GM23338 (cell line): Measurements from ENCODE around the gene FMN1. TPM values are rescaled to one million over a fixed set of nuclear protein-coding genes. Genes with fewer than 3 reads are reported as not detected.

Experiments used
- ATAC-seq: fragments of 200-7000 bp; cut with Tn5 transposase; 3 replicates; pipeline ENCODE4 v1.9.1; 2020
- DNase-seq: peaks from one replicate; pipeline ENCODE4 v3.0.0-alpha.2; 2015; ENCODE audit warnings: low spot score
- H2AFZ ChIP-seq: fragments of 200-600 bp; sonication (generic); 2 replicates; pipeline ENCODE4 v1.8.0; 2016; ENCODE audit warnings: antibody characterized with exemption, mild to moderate bottlenecking, moderate library complexity
- H3F3A ChIP-seq: fragments of 200-600 bp; sonication (generic); replicated peaks from 2 replicates; pipeline ENCODE4 v1.8.0; 2017; ENCODE audit warnings: antibody characterized with exemption, mixed run types, low read depth
- H3K27ac ChIP-seq: fragments of 200-600 bp; sonication (generic); 2 replicates; pipeline ENCODE4 v1.6.1; 2016; ENCODE audit warnings: low read depth
- H3K27me3 ChIP-seq: fragments of 200-600 bp; sonication (generic); 2 replicates; pipeline ENCODE4 v1.8.0; 2016; ENCODE audit warnings: mild to moderate bottlenecking, mixed run types, moderate library complexity; ENCODE audit not compliant: insufficient read depth
- H3K36me3 ChIP-seq: fragments of 200-600 bp; sonication (generic); 2 replicates; pipeline ENCODE4 v1.8.0; 2016; ENCODE audit warnings: mild to moderate bottlenecking; ENCODE audit not compliant: insufficient read depth
- H3K4me1 ChIP-seq: fragments of 200-600 bp; sonication (generic); 2 replicates; pipeline ENCODE4 v1.8.0; 2016; ENCODE audit warnings: mild to moderate bottlenecking, moderate library complexity; ENCODE audit not compliant: insufficient read depth
- H3K4me2 ChIP-seq: fragments of 200-600 bp; sonication (generic); 2 replicates; pipeline ENCODE4 v1.7.1; 2017; ENCODE audit warnings: mixed run types
- H3K4me3 ChIP-seq: fragments of 200-600 bp; sonication (generic); 2 replicates; pipeline ENCODE4 v1.6.1; 2016; ENCODE audit warnings: mixed run types
- H3K79me2 ChIP-seq: fragments of 200-600 bp; sonication (generic); replicated peaks from 2 replicates; pipeline ENCODE4 v1.8.0; 2017; ENCODE audit warnings: mild to moderate bottlenecking; ENCODE audit not compliant: insufficient read depth
- H3K9me2 ChIP-seq: fragments of 200-600 bp; sonication (generic); 2 replicates; pipeline ENCODE4 v1.8.0; 2017; ENCODE audit not compliant: insufficient read depth
- H4K20me1 ChIP-seq: fragments of 200-600 bp; sonication (generic); replicated peaks from 2 replicates; pipeline ENCODE4 v1.8.0; 2017; ENCODE audit warnings: mild to moderate bottlenecking; ENCODE audit not compliant: insufficient read depth
- H3K27ac Mint-ChIP-seq: 2 replicates; pipeline ENCODE4 v1.8.0; 2020; ENCODE audit warnings: inconsistent platforms, mild to moderate bottlenecking, moderate library complexity, mixed read lengths
- H3K27me3 Mint-ChIP-seq: 3 replicates; pipeline ENCODE4 v1.8.0; 2022; ENCODE audit warnings: low read depth, mild to moderate bottlenecking, moderate library complexity, mixed read lengths, inconsistent platforms; ENCODE audit not compliant: insufficient read depth, poor library complexity
- H3K36me3 Mint-ChIP-seq: 3 replicates; pipeline ENCODE4 v1.8.0; 2021; ENCODE audit warnings: low read depth, mild to moderate bottlenecking, inconsistent platforms, moderate library complexity, mixed read lengths
- H3K4me1 Mint-ChIP-seq: 3 replicates; pipeline ENCODE4 v1.8.0; 2020; ENCODE audit warnings: mild to moderate bottlenecking, inconsistent platforms, mixed read lengths
- H3K4me3 Mint-ChIP-seq: 3 replicates; pipeline ENCODE4 v1.8.0; 2021; ENCODE audit warnings: moderate library complexity, mild to moderate bottlenecking, inconsistent platforms, mixed read lengths
- H3K9me3 Mint-ChIP-seq: 3 replicates; pipeline ENCODE4 v1.8.0; 2020; ENCODE audit warnings: moderate library complexity, mild to moderate bottlenecking, inconsistent platforms, mixed read lengths
- CREB1 ChIP-seq: fragments of 250-450 bp; sonication (Bioruptor Pico); IDR thresholded peaks from 2 replicates; pipeline ENCODE4 v1.5.0; 2020; ENCODE audit warnings: low read depth, mild to moderate bottlenecking, moderate library complexity
- EZH2 ChIP-seq: fragments of 200-600 bp; sonication (generic); IDR thresholded peaks from one replicate; pipeline ENCODE4 v1.8.0; 2017; ENCODE audit warnings: antibody characterized with exemption, mild to moderate bottlenecking, low read depth; ENCODE audit not compliant: unreplicated experiment
- EZH2phosphoT487 ChIP-seq: fragments of 200-600 bp; sonication (generic); IDR thresholded peaks from one replicate; pipeline ENCODE4 v1.8.1; 2018; ENCODE audit warnings: antibody characterized with exemption; ENCODE audit not compliant: unreplicated experiment
- JUNB ChIP-seq: IDR thresholded peaks from one replicate; pipeline ENCODE4 v1.6.1; 2016; ENCODE audit warnings: antibody characterized with exemption; ENCODE audit not compliant: unreplicated experiment
- NANOG ChIP-seq: IDR thresholded peaks from 2 replicates; pipeline ENCODE4 v1.6.1; 2016; ENCODE audit warnings: antibody characterized with exemption, borderline replicate concordance
- POLR2AphosphoS5 ChIP-seq: IDR thresholded peaks from 2 replicates; pipeline ENCODE4 v1.6.1; 2016; ENCODE audit warnings: antibody characterized with exemption, low read depth
- STAT1 ChIP-seq: IDR thresholded peaks from one replicate; pipeline ENCODE4 v1.6.1; 2016; ENCODE audit warnings: antibody characterized with exemption; ENCODE audit not compliant: unreplicated experiment
- ZNF114 ChIP-seq: fragments of 250-450 bp; sonication (Bioruptor Pico); IDR thresholded peaks from 2 replicates; pipeline ENCODE4 v1.5.0; 2020; ENCODE audit warnings: mild to moderate bottlenecking, moderate library complexity
- ZNF331 ChIP-seq: fragments of 250-450 bp; sonication (Bioruptor Pico); IDR thresholded peaks from 2 replicates; pipeline ENCODE4 v1.5.0; 2020; ENCODE audit warnings: low read depth, mild to moderate bottlenecking, moderate library complexity
- polyA plus RNA-seq: library from polyadenylated mRNA; unstranded; fragments of >200 nt; fragmentation: Nextera tagmentation; extraction: Ambion mirVana; gene quantifications from 2 replicates; pipeline ENCODE4 v1.2.1, GENCODE V29; 2016
- total RNA-seq: library from RNA; depleted of rRNA; stranded (reverse); fragments of >200 nt; shearing (Covaris generic); gene quantifications from 2 replicates; pipeline ENCODE4 v1.2.3, GENCODE V29; 2014
- TF ChIP-seq, protein P1 (sequence below): IDR thresholded peaks from one replicate; pipeline ENCODE4 v1.6.1; 2018; ENCODE audit warnings: antibody characterized with exemption; ENCODE audit not compliant: unreplicated experiment
- TF ChIP-seq, protein P2 (sequence below): fragments of 250-450 bp; sonication (Bioruptor Pico); IDR thresholded peaks from 2 replicates; pipeline ENCODE4 v1.5.0; 2020; ENCODE audit warnings: mild to moderate bottlenecking, moderate library complexity
- TF ChIP-seq, protein P3 (sequence below), 2 experiments: fragments of 200-600 bp in 1 of 2; sonication (generic) in 1 of 2; conservative IDR thresholded peaks; 2 replicates each; pipeline versions ENCODE4 v1.5.1 to v1.6.1; 2016 to 2017; ENCODE audit warnings: antibody characterized with exemption in 2 of 2, low read depth in 2 of 2, mild to moderate bottlenecking in 2 of 2, moderate library complexity in 1 of 2
- TF ChIP-seq, protein P4 (sequence below): IDR thresholded peaks from 2 replicates; pipeline ENCODE4 v1.6.1; 2016; ENCODE audit warnings: antibody characterized with exemption

FMN1 gene
- total and polyA plus RNA-seq, 2 experiments from 2014 or later: 1.2 to 1.6 TPM

DNA sequence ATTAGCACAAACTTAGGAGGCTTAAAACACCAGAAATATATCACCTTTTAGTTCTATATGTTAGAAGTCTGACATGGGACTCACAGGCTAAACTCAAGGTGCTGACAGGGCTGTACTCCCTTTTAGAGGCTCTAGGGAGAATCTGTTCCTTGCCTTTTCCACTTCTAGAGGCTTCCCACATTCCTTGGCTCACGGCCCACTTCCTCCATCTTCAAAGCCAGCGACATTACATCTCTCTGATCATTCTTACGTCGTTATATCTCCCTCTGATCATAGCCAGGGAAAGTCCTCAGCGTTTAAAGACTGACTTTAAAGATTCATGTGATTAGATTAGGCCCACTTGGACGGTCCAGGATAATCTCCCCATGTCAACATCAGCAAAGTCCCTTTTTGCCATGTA is 310.4 kb downstream of the FMN1 start:
- Histone ChIP-seq H3K36me3 (no peaks in the 10 kb centered on the region), H3K27me3 (no peaks in the 10 kb centered on the region), H3K79me2 (no peaks in the 10 kb centered on the region), H4K20me1 (no peaks in the 10 kb centered on the region), H3F3A (no peaks in the 10 kb centered on the region), H2AFZ (no peak overlapping the region), H3K4me1 (peaks cover 12% of the 10 kb centered on the region; the same call in 1 of the 2 replicates), H3K4me2 (no peak overlapping the region), H3K4me3 (no peak overlapping the region), H3K27ac (no peak overlapping the region), H3K9me2 (0 out of 2 replicates have a peak, but pooled peaks cover 3% of the 10 kb centered on the region)
- DNase-seq: no peak
- H3K27ac Mint-ChIP-seq: no peak overlapping the region
- H3K4me3 Mint-ChIP-seq: no peak overlapping the region
- no peaks in the 10 kb centered on the region for H3K36me3 Mint-ChIP-seq
- H3K9me3 Mint-ChIP-seq: no peaks in the 10 kb centered on the region
- H3K27me3 Mint-ChIP-seq: peaks cover 3% of the 10 kb centered on the region
- ATAC-seq: no peak
- H3K4me1 Mint-ChIP-seq: peaks cover 15% of the 10 kb centered on the region; the same call in 2 of the 3 replicates
- TF ChIP-seq CREB1 (CRISPR knock-in tag) (no peak), STAT1 (no peak), EZH2 (no peak), POLR2AphosphoS5 (no peak), NANOG (no peak), JUNB (no peak), EZH2phosphoT487 (no peak), ZNF114 (CRISPR knock-in tag) (no peak), ZNF331 (CRISPR knock-in tag) (no peak)
- TF ChIP-seq, protein P1, sequence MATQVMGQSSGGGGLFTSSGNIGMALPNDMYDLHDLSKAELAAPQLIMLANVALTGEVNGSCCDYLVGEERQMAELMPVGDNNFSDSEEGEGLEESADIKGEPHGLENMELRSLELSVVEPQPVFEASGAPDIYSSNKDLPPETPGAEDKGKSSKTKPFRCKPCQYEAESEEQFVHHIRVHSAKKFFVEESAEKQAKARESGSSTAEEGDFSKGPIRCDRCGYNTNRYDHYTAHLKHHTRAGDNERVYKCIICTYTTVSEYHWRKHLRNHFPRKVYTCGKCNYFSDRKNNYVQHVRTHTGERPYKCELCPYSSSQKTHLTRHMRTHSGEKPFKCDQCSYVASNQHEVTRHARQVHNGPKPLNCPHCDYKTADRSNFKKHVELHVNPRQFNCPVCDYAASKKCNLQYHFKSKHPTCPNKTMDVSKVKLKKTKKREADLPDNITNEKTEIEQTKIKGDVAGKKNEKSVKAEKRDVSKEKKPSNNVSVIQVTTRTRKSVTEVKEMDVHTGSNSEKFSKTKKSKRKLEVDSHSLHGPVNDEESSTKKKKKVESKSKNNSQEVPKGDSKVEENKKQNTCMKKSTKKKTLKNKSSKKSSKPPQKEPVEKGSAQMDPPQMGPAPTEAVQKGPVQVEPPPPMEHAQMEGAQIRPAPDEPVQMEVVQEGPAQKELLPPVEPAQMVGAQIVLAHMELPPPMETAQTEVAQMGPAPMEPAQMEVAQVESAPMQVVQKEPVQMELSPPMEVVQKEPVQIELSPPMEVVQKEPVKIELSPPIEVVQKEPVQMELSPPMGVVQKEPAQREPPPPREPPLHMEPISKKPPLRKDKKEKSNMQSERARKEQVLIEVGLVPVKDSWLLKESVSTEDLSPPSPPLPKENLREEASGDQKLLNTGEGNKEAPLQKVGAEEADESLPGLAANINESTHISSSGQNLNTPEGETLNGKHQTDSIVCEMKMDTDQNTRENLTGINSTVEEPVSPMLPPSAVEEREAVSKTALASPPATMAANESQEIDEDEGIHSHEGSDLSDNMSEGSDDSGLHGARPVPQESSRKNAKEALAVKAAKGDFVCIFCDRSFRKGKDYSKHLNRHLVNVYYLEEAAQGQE: no peak
- TF ChIP-seq, protein P2, sequence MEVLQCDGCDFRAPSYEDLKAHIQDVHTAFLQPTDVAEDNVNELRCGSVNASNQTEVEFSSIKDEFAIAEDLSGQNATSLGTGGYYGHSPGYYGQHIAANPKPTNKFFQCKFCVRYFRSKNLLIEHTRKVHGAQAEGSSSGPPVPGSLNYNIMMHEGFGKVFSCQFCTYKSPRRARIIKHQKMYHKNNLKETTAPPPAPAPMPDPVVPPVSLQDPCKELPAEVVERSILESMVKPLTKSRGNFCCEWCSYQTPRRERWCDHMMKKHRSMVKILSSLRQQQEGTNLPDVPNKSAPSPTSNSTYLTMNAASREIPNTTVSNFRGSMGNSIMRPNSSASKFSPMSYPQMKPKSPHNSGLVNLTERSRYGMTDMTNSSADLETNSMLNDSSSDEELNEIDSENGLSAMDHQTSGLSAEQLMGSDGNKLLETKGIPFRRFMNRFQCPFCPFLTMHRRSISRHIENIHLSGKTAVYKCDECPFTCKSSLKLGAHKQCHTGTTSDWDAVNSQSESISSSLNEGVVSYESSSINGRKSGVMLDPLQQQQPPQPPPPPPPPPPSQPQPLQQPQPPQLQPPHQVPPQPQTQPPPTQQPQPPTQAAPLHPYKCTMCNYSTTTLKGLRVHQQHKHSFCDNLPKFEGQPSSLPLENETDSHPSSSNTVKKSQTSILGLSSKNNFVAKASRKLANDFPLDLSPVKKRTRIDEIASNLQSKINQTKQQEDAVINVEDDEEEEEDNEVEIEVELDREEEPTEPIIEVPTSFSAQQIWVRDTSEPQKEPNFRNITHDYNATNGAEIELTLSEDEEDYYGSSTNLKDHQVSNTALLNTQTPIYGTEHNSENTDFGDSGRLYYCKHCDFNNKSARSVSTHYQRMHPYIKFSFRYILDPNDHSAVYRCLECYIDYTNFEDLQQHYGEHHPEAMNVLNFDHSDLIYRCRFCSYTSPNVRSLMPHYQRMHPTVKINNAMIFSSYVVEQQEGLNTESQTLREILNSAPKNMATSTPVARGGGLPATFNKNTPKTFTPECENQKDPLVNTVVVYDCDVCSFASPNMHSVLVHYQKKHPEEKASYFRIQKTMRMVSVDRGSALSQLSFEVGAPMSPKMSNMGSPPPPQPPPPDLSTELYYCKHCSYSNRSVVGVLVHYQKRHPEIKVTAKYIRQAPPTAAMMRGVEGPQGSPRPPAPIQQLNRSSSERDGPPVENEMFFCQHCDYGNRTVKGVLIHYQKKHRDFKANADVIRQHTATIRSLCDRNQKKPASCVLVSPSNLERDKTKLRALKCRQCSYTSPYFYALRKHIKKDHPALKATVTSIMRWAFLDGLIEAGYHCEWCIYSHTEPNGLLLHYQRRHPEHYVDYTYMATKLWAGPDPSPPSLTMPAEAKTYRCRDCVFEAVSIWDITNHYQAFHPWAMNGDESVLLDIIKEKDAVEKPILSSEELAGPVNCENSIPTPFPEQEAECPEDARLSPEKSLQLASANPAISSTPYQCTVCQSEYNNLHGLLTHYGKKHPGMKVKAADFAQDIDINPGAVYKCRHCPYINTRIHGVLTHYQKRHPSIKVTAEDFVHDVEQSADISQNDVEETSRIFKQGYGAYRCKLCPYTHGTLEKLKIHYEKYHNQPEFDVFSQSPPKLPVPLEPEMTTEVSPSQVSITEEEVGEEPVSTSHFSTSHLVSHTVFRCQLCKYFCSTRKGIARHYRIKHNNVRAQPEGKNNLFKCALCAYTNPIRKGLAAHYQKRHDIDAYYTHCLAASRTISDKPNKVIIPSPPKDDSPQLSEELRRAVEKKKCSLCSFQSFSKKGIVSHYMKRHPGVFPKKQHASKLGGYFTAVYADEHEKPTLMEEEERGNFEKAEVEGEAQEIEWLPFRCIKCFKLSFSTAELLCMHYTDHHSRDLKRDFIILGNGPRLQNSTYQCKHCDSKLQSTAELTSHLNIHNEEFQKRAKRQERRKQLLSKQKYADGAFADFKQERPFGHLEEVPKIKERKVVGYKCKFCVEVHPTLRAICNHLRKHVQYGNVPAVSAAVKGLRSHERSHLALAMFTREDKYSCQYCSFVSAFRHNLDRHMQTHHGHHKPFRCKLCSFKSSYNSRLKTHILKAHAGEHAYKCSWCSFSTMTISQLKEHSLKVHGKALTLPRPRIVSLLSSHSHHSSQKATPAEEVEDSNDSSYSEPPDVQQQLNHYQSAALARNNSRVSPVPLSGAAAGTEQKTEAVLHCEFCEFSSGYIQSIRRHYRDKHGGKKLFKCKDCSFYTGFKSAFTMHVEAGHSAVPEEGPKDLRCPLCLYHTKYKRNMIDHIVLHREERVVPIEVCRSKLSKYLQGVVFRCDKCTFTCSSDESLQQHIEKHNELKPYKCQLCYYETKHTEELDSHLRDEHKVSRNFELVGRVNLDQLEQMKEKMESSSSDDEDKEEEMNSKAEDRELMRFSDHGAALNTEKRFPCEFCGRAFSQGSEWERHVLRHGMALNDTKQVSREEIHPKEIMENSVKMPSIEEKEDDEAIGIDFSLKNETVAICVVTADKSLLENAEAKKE (CRISPR knock-in tag): no peak
- TF ChIP-seq, protein P3, sequence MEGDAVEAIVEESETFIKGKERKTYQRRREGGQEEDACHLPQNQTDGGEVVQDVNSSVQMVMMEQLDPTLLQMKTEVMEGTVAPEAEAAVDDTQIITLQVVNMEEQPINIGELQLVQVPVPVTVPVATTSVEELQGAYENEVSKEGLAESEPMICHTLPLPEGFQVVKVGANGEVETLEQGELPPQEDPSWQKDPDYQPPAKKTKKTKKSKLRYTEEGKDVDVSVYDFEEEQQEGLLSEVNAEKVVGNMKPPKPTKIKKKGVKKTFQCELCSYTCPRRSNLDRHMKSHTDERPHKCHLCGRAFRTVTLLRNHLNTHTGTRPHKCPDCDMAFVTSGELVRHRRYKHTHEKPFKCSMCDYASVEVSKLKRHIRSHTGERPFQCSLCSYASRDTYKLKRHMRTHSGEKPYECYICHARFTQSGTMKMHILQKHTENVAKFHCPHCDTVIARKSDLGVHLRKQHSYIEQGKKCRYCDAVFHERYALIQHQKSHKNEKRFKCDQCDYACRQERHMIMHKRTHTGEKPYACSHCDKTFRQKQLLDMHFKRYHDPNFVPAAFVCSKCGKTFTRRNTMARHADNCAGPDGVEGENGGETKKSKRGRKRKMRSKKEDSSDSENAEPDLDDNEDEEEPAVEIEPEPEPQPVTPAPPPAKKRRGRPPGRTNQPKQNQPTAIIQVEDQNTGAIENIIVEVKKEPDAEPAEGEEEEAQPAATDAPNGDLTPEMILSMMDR (conservative IDR thresholded peaks at IDR 0.05; ENCODE audit: low read depth in 2 of 2): no peak
- TF ChIP-seq, protein P4, sequence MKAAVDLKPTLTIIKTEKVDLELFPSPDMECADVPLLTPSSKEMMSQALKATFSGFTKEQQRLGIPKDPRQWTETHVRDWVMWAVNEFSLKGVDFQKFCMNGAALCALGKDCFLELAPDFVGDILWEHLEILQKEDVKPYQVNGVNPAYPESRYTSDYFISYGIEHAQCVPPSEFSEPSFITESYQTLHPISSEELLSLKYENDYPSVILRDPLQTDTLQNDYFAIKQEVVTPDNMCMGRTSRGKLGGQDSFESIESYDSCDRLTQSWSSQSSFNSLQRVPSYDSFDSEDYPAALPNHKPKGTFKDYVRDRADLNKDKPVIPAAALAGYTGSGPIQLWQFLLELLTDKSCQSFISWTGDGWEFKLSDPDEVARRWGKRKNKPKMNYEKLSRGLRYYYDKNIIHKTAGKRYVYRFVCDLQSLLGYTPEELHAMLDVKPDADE: no peak
